Measurements from ENCODE around the gene PCED1A. TPM values are rescaled to one million over a fixed set of nuclear protein-coding genes. Genes with fewer than 3 reads are reported as not detected.

PCED1A gene
- total RNA-seq, 1 donor from 2014 or later: 44.3 TPM

- intact Hi-C loops (cut with DNase I): no loop called here
- H3K36me3 ChIP-seq: no peaks in the 10 kb centered on the region
- no peaks in the 10 kb centered on the region for H3K27me3 ChIP-seq
- no peak for TF ChIP-seq CTCF (IDR thresholded peaks at IDR 0.05)
- H3K4me3 ChIP-seq: no peak overlapping the region
- peaks cover 3% of the 10 kb centered on the region for H3K4me1 ChIP-seq
- H3K27ac ChIP-seq: no peak overlapping the region
- DNase-seq (no peak), ATAC-seq (no peak)
- H3K9me3 ChIP-seq: no peaks in the 10 kb centered on the region
Observed at GRCh38 chr20:2847802-2848201, 7.3 kb upstream of the PCED1A start.

- no peak for TF ChIP-seq CTCF (IDR thresholded peaks at IDR 0.05)
- H3K27ac ChIP-seq: no peak overlapping the region
- peaks cover 2% of the 10 kb centered on the region for H3K4me1 ChIP-seq
- intact Hi-C loops (cut with DNase I): no loop called here
- H3K36me3 ChIP-seq: no peaks in the 10 kb centered on the region
- ATAC-seq: no peak
- DNase-seq: no peak
- no peak overlapping the region for H3K4me3 ChIP-seq
- no peaks in the 10 kb centered on the region for H3K27me3 ChIP-seq
- no peaks in the 10 kb centered on the region for H3K9me3 ChIP-seq
Observed at GRCh38 chr20:2846698-2847097, 6.2 kb upstream of the PCED1A start.

GRCh38 chr20:2845607-2846006 lies 5.2 kb upstream of the PCED1A start:
- ATAC-seq: no peak
- Histone ChIP-seq H3K27me3 (no peaks in the 10 kb centered on the region), H3K4me3 (no peak overlapping the region), H3K27ac (no peak overlapping the region), H3K4me1 (peaks cover 9% of the 10 kb centered on the region), H3K9me3 (no peaks in the 10 kb centered on the region), H3K36me3 (no peaks in the 10 kb centered on the region)
- intact Hi-C loops (cut with DNase I): no loop called here
- no peak for DNase-seq
- TF ChIP-seq CTCF (IDR thresholded peaks at IDR 0.05): no peak

- DNase-seq (peak; percentile 83), ATAC-seq (peak; percentile 52)
- peak overlapping the region; percentile 96 for H3K4me3 ChIP-seq
- no peaks in the 10 kb centered on the region for H3K9me3 ChIP-seq
- intact Hi-C loops (cut with DNase I): no loop called here
- TF ChIP-seq CTCF (IDR thresholded peaks at IDR 0.05): no peak
- no peaks in the 10 kb centered on the region for H3K27me3 ChIP-seq
- peaks cover 16% of the 10 kb centered on the region for H3K4me1 ChIP-seq
- no peaks in the 10 kb centered on the region for H3K36me3 ChIP-seq
- peak overlapping the region; percentile 95 for H3K27ac ChIP-seq
Observed at GRCh38 chr20:2840967-2841531, 594 bp upstream of the PCED1A start.

GRCh38 chr20:2839732-2840137 lies 720 bp downstream of the PCED1A start:
- intact Hi-C loops (cut with DNase I): no loop called here
- TF ChIP-seq CTCF (IDR thresholded peaks at IDR 0.05): no peak
- ATAC-seq (no peak), DNase-seq (no peak)
- Histone ChIP-seq H3K27ac (peak overlapping the region; percentile 95), H3K4me1 (peaks cover 16% of the 10 kb centered on the region), H3K27me3 (no peaks in the 10 kb centered on the region), H3K9me3 (no peaks in the 10 kb centered on the region), H3K36me3 (peaks cover 5% of the 10 kb centered on the region), H3K4me3 (peak overlapping the region; percentile 96)

Data from upper lobe of right lung (tissue), 1 donor.